ENCODE measurements around the gene SERPINE2. TPM values are rescaled to one million over a fixed set of nuclear protein-coding genes. Genes with fewer than 3 reads are reported as not detected.

Gene SERPINE2
- total RNA-seq, 3 donors from 2014 or later: 1.8 to 44.6 (median 11.9) TPM

- Histone ChIP-seq H3K27me3 (no peaks in the 10 kb centered on the region), H3K9me3 (no peaks in the 10 kb centered on the region), H3K4me3 (peak overlapping the region in 1 of 3 donors; percentile 75), H3K36me3 (no peaks in the 10 kb centered on the region), H3K4me1 (peaks cover 0 to 18% of the 10 kb centered on the region in 2 donors), H3K27ac (no peak overlapping the region)
- DNase-seq (ENCODE audit: low spot score in 2 of 2): no peak
- no peak for TF ChIP-seq CTCF (IDR thresholded peaks at IDR 0.05)
- no peak for TF ChIP-seq POLR2AphosphoS5 (IDR thresholded peaks at IDR 0.05)
- no peak for TF ChIP-seq POLR2A (IDR thresholded peaks at IDR 0.05)
- intact Hi-C loops (cut with DNase I; ENCODE audit: low total_unique reads): no loop called here
Measured at GRCh38 chr2:223959688-223960087, 79.4 kb downstream of the SERPINE2 start.

GRCh38 chr2:223957092-223957851 is 81.8 kb downstream of the SERPINE2 start, which contains the start of gene MRPL44:
TSS of gene MRPL44 (plus strand) at chr2:223957463. CDS start at chr2:223957473, 10 bp downstream.
- Histone ChIP-seq H3K4me3 (peak within 1 kb of the TSS; percentile 74 to 92 (median 75)), H3K9me3 (no peaks in the 10 kb centered on the region), H3K27me3 (no peaks in the 10 kb centered on the region), H3K36me3 (no peaks in the 10 kb centered on the region), H3K4me1 (peaks cover 0 to 18% of the 10 kb centered on the region in 2 donors), H3K27ac (peak within 1 kb of the TSS; percentile 77 to 89)
- intact Hi-C loops (cut with DNase I; ENCODE audit: low total_unique reads): no loop called here
- peak; percentile 88 to 97 for DNase-seq (ENCODE audit: low spot score in 2 of 2)
- peak; percentile 83 to 96 (median 93) for TF ChIP-seq POLR2AphosphoS5 (IDR thresholded peaks at IDR 0.05)
- peak in 1 of 3 donors; percentile 9 for TF ChIP-seq CTCF (IDR thresholded peaks at IDR 0.05)
- peak; percentile 39 for TF ChIP-seq POLR2A (IDR thresholded peaks at IDR 0.05)

- peak overlapping the region in 2 of 3 donors; percentile 74 to 75 for H3K4me3 ChIP-seq
Measured at GRCh38 chr2:223956300-223956699, 82.8 kb downstream of the SERPINE2 start.

GRCh38 chr2:223954401-223954800 is 84.7 kb downstream of the SERPINE2 start:
- TF ChIP-seq POLR2A (IDR thresholded peaks at IDR 0.05): no peak
- TF ChIP-seq CTCF (IDR thresholded peaks at IDR 0.05): no peak
- H3K27ac ChIP-seq: no peak overlapping the region
- no peak overlapping the region for H3K4me3 ChIP-seq
- H3K4me1 ChIP-seq: no peaks in the 10 kb centered on the region
- no peaks in the 10 kb centered on the region for H3K27me3 ChIP-seq
- intact Hi-C loops (cut with DNase I; ENCODE audit: low total_unique reads): no loop called here
- no peaks in the 10 kb centered on the region for H3K36me3 ChIP-seq
- no peak for DNase-seq (ENCODE audit: low spot score in 2 of 2)
- no peaks in the 10 kb centered on the region for H3K9me3 ChIP-seq

More at GRCh38 chr2:223956300-223956699, 82.8 kb downstream of the SERPINE2 start:
- Histone ChIP-seq H3K27me3 (no peaks in the 10 kb centered on the region), H3K36me3 (no peaks in the 10 kb centered on the region), H3K4me1 (peaks cover 0 to 11% of the 10 kb centered on the region in 2 donors), H3K27ac (peak overlapping the region; percentile 77 to 89), H3K9me3 (no peaks in the 10 kb centered on the region)
- no peak for DNase-seq (ENCODE audit: low spot score in 2 of 2)
- TF ChIP-seq POLR2AphosphoS5 (IDR thresholded peaks at IDR 0.05): no peak
- TF ChIP-seq POLR2A (IDR thresholded peaks at IDR 0.05): no peak
- no peak for TF ChIP-seq CTCF (IDR thresholded peaks at IDR 0.05)
- intact Hi-C loops (cut with DNase I; ENCODE audit: low total_unique reads): no loop called here

- H3K4me1 ChIP-seq: no peaks in the 10 kb centered on the region
- H3K27me3 ChIP-seq: no peaks in the 10 kb centered on the region
- no peaks in the 10 kb centered on the region for H3K9me3 ChIP-seq
- intact Hi-C loops (cut with DNase I; ENCODE audit: low total_unique reads): no loop called here
- H3K27ac ChIP-seq: no peak overlapping the region
- no peak for TF ChIP-seq POLR2AphosphoS5 (IDR thresholded peaks at IDR 0.05)
- no peak for TF ChIP-seq POLR2A (IDR thresholded peaks at IDR 0.05)
- no peak for TF ChIP-seq CTCF (IDR thresholded peaks at IDR 0.05)
- DNase-seq (ENCODE audit: low spot score in 2 of 2): no peak
- H3K4me3 ChIP-seq: no peak overlapping the region
- no peaks in the 10 kb centered on the region for H3K36me3 ChIP-seq
Measured at GRCh38 chr2:223952280-223952968, 86.7 kb downstream of the SERPINE2 start.

All from breast epithelium (tissue), 4 donors.